Measurements from ENCODE around the gene C9orf153. TPM values are rescaled to one million over a fixed set of nuclear protein-coding genes. Genes with fewer than 3 reads are reported as not detected.

The C9orf153 gene
- total RNA-seq, 1 donor from 2014 or later: 0.12 TPM

DNA sequence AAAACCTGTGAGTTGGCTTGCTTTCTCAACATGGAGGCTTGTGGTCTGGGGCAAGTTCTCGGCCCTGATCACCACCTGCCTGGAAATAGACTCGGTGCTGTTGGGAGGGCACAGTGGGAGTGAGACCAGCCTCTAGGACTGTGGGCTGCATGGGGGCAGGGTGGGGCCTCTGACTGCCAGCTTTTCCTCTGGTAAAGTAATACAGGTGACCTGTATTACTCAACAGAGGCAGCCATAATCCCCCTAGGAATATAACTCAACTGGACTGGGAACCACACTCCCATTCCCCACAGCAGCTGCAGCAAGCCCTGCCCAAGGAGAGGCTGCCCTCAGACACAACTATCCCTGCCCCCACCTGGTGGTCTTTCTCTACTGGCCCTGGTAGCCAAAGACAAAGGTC lies 72.8 kb downstream of the C9orf153 start:
- ATAC-seq: no peak

DNA sequence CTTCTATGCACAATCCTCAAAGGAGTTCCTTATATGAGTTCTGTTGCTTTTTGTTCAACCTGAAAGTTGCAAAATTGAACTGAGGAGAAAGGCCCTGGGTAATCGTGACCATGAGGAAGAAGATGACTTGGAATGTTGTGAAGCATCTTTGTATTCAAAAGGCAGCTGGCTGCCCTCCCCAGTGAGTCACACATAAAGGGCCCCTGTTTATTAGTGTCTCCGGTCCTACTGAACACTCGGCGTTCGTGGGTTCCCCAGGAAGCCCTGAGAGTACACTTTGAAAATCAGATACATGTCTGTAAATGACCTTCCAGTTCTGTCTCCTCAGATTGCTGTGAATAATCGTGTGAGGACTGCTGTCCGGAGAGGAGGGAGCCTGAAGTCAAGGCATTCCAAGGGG lies 73.6 kb downstream of the C9orf153 start:
- ATAC-seq: no peak

DNA sequence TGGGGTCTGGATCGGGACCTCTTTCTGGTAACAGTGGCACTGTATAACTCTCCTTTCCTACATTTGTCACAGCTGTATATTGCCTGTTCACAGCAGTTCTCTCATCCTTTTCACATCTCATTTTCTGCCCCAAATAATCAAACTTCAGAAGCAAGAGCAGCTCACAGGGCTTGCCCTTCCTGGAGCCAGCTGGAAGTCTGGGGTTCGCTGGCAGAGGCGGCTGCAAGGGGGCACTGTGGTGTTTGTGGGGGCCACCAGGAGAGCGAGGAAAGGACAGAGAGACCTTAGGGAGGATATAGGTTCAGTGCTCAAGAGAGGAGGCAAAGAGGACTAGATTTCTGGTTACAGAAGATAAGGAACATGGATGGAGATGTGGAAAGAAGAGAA lies 75.3 kb downstream of the C9orf153 start:
- no peak for ATAC-seq

DNA sequence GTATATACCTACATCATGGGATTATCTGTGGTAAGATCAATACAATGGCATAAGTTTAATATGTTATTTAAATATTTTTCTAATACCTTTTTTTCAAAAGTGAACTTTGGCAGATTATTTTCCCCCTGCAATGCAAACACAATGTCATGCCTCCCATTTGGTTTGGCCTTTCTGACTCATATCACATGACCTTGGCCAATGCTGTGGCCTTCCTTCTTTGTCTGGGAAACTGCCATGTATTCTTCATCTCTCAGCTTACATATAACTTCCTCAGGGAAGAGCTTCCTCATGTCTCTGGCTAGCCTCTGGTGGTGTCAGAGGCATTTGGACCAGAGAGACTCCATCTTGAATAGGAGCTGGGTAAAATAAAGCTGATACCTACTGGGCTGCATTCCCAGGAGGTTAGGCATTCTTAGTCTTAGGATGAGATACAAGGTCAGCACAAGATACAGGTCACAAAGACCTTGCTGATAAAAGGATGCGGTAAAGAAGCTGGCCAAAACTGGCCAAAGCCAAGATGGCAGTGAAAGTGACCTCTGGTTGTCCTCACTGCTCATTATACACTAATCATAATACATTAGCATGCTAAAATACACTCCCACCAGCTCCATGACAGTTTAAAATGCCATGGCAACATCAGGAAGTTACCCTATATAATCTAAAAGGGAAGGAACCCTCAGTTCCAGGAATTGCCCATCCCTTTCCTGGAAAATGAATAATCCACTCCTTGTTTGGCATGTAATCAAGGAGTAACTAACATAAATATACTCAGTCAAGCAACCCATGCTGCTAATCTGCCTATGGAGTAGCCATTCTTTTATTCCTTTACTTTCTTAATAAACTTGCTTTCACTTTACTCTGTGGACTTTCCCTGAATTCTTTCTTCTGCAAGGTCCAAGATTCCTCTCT lies 76.0 kb downstream of the C9orf153 start:
- ATAC-seq: no peak

DNA sequence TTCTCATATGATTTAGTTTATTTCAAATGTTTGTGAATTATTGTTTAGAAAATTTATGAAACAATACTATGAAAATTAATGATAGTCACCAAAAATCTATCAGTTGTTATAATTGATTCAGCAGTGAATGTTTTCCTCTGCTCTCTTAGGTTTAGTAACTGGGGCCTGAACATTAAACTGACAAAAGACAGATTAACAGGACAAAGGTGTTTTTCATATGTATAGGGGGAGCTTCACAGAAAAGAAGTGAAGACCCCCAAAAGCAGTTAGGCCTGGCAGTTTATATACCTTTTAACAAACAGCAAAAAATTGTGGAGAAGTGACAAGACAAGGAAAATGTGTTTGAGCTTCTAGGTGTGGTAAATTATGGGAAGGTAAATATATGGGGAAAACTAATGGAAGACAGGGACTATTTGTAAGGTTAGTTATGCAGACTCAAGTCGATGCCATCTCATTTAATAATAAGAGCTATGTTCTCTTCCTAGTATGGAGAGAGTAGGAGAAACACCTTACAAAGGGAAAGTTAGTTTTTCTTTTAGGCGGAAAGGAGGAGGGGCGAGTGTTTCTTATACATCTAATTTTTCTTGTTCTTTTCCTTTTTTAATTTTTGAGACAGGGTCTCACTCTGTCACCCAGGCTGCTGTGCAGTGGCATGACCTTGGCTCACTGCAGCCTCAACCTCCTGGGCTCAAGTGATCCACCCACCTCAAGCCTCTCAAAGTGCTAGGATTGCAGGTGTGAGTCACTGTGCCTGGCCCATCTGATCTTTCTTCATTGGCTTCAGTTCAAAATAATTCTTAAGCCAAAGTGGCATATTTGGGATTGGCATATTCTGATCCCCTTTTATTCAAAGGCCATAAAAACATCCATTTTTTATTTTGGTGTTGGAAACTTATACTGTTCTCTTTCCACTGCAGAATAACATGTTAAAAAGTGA lies 77.8 kb downstream of the C9orf153 start:
- ATAC-seq: no peak

DNA sequence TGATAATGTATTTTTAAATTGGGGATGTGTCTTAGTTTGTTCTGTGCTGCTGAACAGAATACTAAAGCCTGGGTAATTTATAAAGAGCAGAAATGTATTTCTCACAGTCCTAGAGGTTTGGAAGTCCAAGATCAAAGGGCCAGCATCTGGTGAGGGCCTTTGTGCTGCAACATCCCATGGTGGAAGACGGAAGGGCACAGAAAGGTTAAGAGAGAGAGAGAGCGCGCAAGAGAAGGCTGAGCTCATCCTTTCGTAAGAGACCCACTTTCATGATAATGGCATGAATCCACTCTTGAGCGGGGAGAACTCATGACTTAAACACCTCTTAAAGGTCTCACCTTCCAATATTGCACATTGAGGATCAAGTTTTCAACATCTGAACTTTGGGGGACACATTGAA lies 81.0 kb downstream of the C9orf153 start:
- no peak for ATAC-seq

DNA sequence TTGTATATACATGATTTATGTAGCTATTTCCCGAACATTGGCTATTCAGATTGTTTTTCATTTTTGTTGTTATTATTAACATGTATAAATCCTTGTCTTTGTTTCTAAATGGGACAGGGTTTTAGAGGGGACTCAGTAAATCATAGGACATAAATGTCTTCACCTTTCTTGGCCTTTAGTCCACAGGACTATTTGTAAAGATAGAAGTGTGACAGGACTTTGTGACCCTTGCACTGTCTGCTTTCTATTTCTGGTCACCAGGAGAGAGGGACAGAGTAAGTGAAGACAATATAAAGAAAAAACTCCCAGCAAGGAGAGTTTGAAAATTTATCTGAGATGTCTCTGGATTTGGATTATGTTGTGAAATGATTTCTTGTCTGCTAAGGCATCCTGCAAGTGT lies 81.5 kb downstream of the C9orf153 start:
- ATAC-seq: no peak

DNA sequence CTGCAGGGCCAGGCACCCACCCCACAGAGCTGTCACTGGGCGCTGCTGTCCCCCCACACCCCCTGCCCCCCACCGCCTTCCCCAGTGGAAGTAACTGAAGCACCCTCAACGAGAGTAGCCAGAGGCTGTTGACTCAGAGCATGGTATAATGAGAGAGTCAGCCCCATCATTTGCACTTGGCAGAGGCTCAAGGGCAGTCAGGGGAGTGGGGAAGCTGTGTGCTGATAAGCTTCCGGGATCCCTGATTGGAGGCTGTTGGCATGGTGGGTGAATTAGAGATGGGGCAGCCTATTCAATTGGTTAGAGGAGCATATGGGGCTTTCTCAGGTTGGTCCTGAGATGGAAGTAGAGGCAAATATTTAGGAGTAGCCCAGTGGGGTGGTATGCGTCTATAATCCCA lies 83.0 kb downstream of the C9orf153 start:
- ATAC-seq: no peak

DNA sequence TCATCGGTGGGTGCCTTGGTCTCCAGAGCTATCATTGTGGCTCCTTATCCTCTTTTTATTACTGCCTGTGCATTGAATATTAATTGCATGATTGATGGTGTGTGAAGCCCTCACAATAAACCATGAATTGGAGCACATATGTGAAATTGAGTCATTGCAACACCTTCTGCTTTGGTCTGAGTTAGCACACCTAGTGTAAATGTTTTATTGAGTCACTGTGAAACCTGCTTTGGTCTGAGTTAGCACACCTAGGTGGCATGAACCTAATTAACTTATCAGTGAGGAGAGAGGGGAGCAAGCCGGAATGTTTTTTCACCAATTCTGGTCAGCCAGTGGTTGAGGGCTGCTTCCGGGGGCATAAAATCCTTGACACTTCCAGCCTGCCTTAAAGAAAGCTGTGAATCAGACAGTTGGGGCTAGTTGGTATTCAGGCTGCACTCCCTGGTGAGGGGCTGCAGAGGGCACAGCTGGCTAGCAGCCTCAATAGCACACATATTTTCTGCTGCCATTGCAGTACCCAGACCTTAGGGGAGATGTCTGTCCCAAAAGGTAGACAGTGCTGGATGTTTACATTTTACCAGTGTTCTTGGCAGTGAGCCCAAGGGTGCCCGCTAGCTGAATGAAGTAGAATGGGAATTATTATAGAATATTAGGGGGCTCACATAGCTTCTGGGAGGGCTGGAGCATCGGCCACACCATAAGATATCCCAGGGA lies 83.6 kb downstream of the C9orf153 start:
- no peak for ATAC-seq

DNA sequence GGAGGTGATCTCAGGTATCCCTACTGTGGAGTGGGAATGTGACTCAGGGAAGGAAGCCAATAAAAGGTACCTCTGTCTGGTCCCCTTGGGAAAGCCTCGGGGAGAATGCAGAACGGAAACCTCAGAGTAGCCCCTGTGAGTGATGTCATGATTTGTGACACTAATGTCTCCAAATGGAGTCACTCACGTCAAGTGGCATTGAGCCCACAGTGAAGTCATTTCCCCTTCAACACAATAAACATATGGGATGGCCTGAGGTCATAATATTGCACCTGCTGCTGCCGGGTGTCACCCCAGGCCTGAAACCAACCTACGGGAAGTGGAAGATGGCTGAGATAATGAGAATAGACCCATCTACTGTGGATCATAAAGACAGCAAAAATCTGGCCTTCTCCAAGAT lies 84.2 kb downstream of the C9orf153 start:
- no peak for ATAC-seq

Other genes starting within 250 kb of the C9orf153 start
- 3.7 TPM for gene GOLM1, start 160.1 kb downstream of the C9orf153 start, total RNA-seq
- 15.4 TPM for gene ISCA1, start 22.9 kb upstream of the C9orf153 start, total RNA-seq
- gene TUT7, start 94.8 kb upstream of the C9orf153 start, total RNA-seq: 33.3 TPM

Data from esophagus mucosa (tissue), 1 donor.